CD14-positive monocyte (primary cell): ENCODE measurements around the gene CDH8. TPM values are rescaled to one million over a fixed set of nuclear protein-coding genes. Genes with fewer than 3 reads are reported as not detected.

Experiments
- DNase-seq, 3 donors: peaks; one replicate each; pipeline ENCODE4 v3.0.0-alpha.2; 2011 to 2022
- H2AFZ ChIP-seq: 2 replicates; pipeline ENCODE4 v1.6.0; 2012; ENCODE audit warnings: mild to moderate bottlenecking, low read depth, low read length, inconsistent platforms; ENCODE audit not compliant: insufficient read depth, poor library complexity, severe bottlenecking
- H3K27ac ChIP-seq, 2 donors: 1 replicate in 1 of 2; 2 replicates in 1 of 2; pipeline ENCODE4 v1.5.1; 2012 to 2013; ENCODE audit warnings: low read length in 2 of 2, control low read depth in 1 of 2, inconsistent platforms in 1 of 2, low read depth in 1 of 2, mild to moderate bottlenecking in 1 of 2
- H3K27me3 ChIP-seq, 2 donors: one replicate each; pipeline versions ENCODE4 v1.6.0 to v1.6.1; 2011 to 2013; ENCODE audit warnings: low read length in 2 of 2; ENCODE audit not compliant: control insufficient read depth in 2 of 2, insufficient read depth in 2 of 2
- H3K36me3 ChIP-seq, 2 donors: replicated peaks in 1 of 2; 1 replicate in 1 of 2; 2 replicates in 1 of 2; pipeline versions ENCODE4 v1.5.1 to v1.6.1; 2012 to 2013; ENCODE audit warnings: low read length in 2 of 2, control low read depth in 1 of 2, inconsistent platforms in 1 of 2, mild to moderate bottlenecking in 1 of 2; ENCODE audit not compliant: insufficient read depth in 2 of 2, control insufficient read depth in 1 of 2
- H3K4me1 ChIP-seq, 2 donors: 1 replicate in 1 of 2; 2 replicates in 1 of 2; pipeline versions ENCODE4 v1.5.1 to v1.6.1; 2012 to 2013; ENCODE audit warnings: low read length in 2 of 2, control low read depth in 1 of 2, inconsistent platforms in 1 of 2, mild to moderate bottlenecking in 1 of 2, moderate library complexity in 1 of 2; ENCODE audit not compliant: insufficient read depth in 2 of 2, control insufficient read depth in 1 of 2
- H3K4me2 ChIP-seq: replicated peaks from 2 replicates; pipeline ENCODE3; 2012; ENCODE audit warnings: low read length, moderate library complexity, mild to moderate bottlenecking; ENCODE audit not compliant: poor library complexity, severe bottlenecking; ENCODE audit errors: extremely low read depth
- H3K4me3 ChIP-seq, 3 experiments: fragments of 200-600 bp in 1 of 3; sonication (generic) in 1 of 3; replicated peaks in 1 of 3; 1 replicate in 2 of 3; 2 replicates in 1 of 3; pipeline ENCODE4 v1.5.1; 2011 to 2013; ENCODE audit warnings: low read length in 3 of 3, mild to moderate bottlenecking in 3 of 3, control low read depth in 2 of 3, low read depth in 2 of 3, inconsistent platforms in 1 of 3, moderate library complexity in 1 of 3
- H3K79me2 ChIP-seq: 2 replicates; pipeline ENCODE4 v1.6.0; 2012; ENCODE audit warnings: mild to moderate bottlenecking, control low read depth, inconsistent platforms, low read length, moderate library complexity; ENCODE audit not compliant: insufficient read depth
- H3K9ac ChIP-seq: 2 replicates; pipeline ENCODE4 v1.6.0; 2017; ENCODE audit warnings: low read length, mild to moderate bottlenecking; ENCODE audit not compliant: insufficient read depth, poor library complexity, severe bottlenecking
- H3K9me3 ChIP-seq, 2 donors: replicated peaks in 1 of 2; 1 replicate in 1 of 2; 2 replicates in 1 of 2; pipeline versions ENCODE4 v1.5.1 to v1.6.1; 2012 to 2013; ENCODE audit warnings: low read length in 2 of 2, control low read depth in 1 of 2; ENCODE audit not compliant: control insufficient read depth in 1 of 2, insufficient read depth in 1 of 2
- H4K20me1 ChIP-seq: 2 replicates; pipeline ENCODE4 v1.6.0; 2012; ENCODE audit warnings: mild to moderate bottlenecking, low read length, control low read depth, moderate library complexity; ENCODE audit not compliant: insufficient read depth
- H3K27ac Mint-ChIP-seq, 7 donors: one replicate each; pipeline ENCODE4 v1.8.0; 2020; ENCODE audit warnings: mild to moderate bottlenecking in 7 of 7, mixed read lengths in 7 of 7, moderate library complexity in 6 of 7, inconsistent platforms in 2 of 7
- H3K27me3 Mint-ChIP-seq, 3 donors: one replicate each; pipeline ENCODE4 v1.8.0; 2021 to 2022; ENCODE audit warnings: low read depth in 3 of 3, mild to moderate bottlenecking in 3 of 3, mixed read lengths in 3 of 3, moderate library complexity in 3 of 3, inconsistent platforms in 1 of 3
- H3K36me3 Mint-ChIP-seq, 2 donors: one replicate each; pipeline ENCODE4 v1.8.0; 2020; ENCODE audit warnings: mixed read lengths in 2 of 2, inconsistent platforms in 1 of 2, mild to moderate bottlenecking in 1 of 2
- H3K4me1 Mint-ChIP-seq: one replicate; pipeline ENCODE4 v1.8.0; 2020; ENCODE audit warnings: mild to moderate bottlenecking, mixed read lengths
- H3K4me3 Mint-ChIP-seq, 2 donors: one replicate each; pipeline ENCODE4 v1.8.0; 2020; ENCODE audit warnings: mild to moderate bottlenecking in 2 of 2, mixed read lengths in 2 of 2, moderate library complexity in 1 of 2
- H3K9me3 Mint-ChIP-seq, 7 donors: one replicate each; pipeline ENCODE4 v1.8.0; 2020 to 2022; ENCODE audit warnings: mixed read lengths in 7 of 7, mild to moderate bottlenecking in 6 of 7, moderate library complexity in 6 of 7, inconsistent platforms in 2 of 7
- WGBS: methylation state at CpG from one replicate; pipeline ENCODE4 v1.1.5; 2013; ENCODE audit warnings: missing lambda C conversion rate; ENCODE audit not compliant: insufficient coverage; 5-methylcytosine and 5-hydroxymethylcytosine counted together
- intact Hi-C, 2 donors: fragments of 100-400 bp; cut with micrococcal nuclease; formaldehyde crosslinking; loops; one replicate each; pipeline versions ENCODE4 v1.15.0 to v1.15.1; 2023
- polyA plus RNA-seq, 3 donors: library from polyadenylated mRNA; depleted of rRNA in 1 of 3; unstranded in 2 of 3; stranded (reverse) in 1 of 3; fragments of 300-500 nt in 2 of 3; fragments of >200 nt in 1 of 3; fragmentation: Illumina TruSeq in 2 of 3; gene quantifications; 1 replicate in 2 of 3; 2 replicates in 1 of 3; pipeline ENCODE4 v1.2.3, GENCODE V29; 2012 to 2021
- TF ChIP-seq, protein P1 (sequence below): fragments of 200-600 bp; IDR thresholded peaks from one replicate; pipeline ENCODE4 v1.8.0; 2022; ENCODE audit warnings: antibody characterized with exemption, mild to moderate bottlenecking

The CDH8 gene
- polyA plus RNA-seq, 3 donors: not detected

DNA sequence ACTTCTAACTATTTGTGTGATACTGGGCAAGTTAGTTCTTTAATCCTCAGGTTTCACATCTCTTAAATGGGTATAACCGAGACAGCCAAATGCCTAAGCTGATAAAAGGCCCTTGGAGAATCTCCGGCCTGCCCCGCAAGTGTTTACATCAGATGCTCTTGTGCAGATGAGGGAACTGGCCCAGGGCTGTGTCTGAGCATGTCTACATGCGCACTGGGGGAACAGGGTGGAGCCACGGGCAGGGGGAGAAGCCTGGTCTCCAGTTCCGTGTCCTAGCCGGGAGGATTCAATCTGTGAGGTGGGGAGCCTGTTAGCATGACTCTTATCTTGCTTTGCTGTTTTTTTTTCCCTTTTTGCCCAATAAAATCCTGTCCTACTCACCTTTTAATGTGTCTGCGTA, 222.9 kb downstream of the CDH8 start:
- no peak overlapping the region for H2AFZ ChIP-seq
- H3K27me3 ChIP-seq: no peaks in the 10 kb centered on the region
- no peak overlapping the region for H3K4me2 ChIP-seq
- no peaks in the 10 kb centered on the region for H4K20me1 ChIP-seq
- no peaks in the 10 kb centered on the region for H3K9me3 ChIP-seq
- no peaks in the 10 kb centered on the region for H3K27me3 Mint-ChIP-seq
- intact Hi-C loops: no loop called here
- H3K4me3 Mint-ChIP-seq: no peak overlapping the region
- no peaks in the 10 kb centered on the region for H3K4me1 Mint-ChIP-seq
- H3K36me3 ChIP-seq: no peaks in the 10 kb centered on the region
- 94% methylated on average over 3 of the region's 8 CpGs for WGBS
- DNase-seq: no peak
- H3K4me1 ChIP-seq: no peaks in the 10 kb centered on the region
- no peaks in the 10 kb centered on the region for H3K79me2 ChIP-seq
- no peaks in the 10 kb centered on the region for H3K9me3 Mint-ChIP-seq
- peak overlapping the region in 1 of 7 donors; percentile 18 for H3K27ac Mint-ChIP-seq
- no peak overlapping the region for H3K27ac ChIP-seq
- no peak overlapping the region for H3K9ac ChIP-seq
- no peak overlapping the region for H3K4me3 ChIP-seq
- TF ChIP-seq, protein P1, sequence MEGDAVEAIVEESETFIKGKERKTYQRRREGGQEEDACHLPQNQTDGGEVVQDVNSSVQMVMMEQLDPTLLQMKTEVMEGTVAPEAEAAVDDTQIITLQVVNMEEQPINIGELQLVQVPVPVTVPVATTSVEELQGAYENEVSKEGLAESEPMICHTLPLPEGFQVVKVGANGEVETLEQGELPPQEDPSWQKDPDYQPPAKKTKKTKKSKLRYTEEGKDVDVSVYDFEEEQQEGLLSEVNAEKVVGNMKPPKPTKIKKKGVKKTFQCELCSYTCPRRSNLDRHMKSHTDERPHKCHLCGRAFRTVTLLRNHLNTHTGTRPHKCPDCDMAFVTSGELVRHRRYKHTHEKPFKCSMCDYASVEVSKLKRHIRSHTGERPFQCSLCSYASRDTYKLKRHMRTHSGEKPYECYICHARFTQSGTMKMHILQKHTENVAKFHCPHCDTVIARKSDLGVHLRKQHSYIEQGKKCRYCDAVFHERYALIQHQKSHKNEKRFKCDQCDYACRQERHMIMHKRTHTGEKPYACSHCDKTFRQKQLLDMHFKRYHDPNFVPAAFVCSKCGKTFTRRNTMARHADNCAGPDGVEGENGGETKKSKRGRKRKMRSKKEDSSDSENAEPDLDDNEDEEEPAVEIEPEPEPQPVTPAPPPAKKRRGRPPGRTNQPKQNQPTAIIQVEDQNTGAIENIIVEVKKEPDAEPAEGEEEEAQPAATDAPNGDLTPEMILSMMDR: no peak
- no peaks in the 10 kb centered on the region for H3K36me3 Mint-ChIP-seq

DNA sequence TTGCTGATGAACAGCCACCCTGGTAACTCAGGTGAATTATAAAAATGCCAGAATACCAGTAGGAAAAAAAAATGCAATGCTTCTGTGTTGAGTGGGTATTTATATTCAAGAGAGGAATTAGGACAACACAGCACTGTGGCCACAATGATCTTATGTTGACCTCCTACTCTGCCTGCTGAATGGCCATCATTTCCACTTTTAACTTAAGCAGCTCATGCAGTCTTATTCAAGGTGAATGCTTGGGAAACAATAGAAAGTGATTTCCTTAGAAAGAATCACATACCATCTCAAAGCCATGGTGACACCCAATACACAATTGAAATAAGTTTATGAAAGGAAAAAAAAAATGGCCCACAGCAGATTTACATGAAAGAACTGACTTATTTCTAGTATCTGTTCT, 224.0 kb downstream of the CDH8 start:
- no peak overlapping the region for H2AFZ ChIP-seq
- no peak overlapping the region for H3K27ac ChIP-seq
- no peak overlapping the region for H3K4me3 Mint-ChIP-seq
- H3K27me3 Mint-ChIP-seq: no peaks in the 10 kb centered on the region
- TF ChIP-seq, protein P1: no peak
- H4K20me1 ChIP-seq: no peaks in the 10 kb centered on the region
- no peaks in the 10 kb centered on the region for H3K36me3 Mint-ChIP-seq
- no peaks in the 10 kb centered on the region for H3K4me1 ChIP-seq
- no peak overlapping the region for H3K9ac ChIP-seq
- H3K4me2 ChIP-seq: no peak overlapping the region
- intact Hi-C loops: no loop called here
- H3K27ac Mint-ChIP-seq: no peak overlapping the region
- H3K36me3 ChIP-seq: no peaks in the 10 kb centered on the region
- H3K27me3 ChIP-seq: no peaks in the 10 kb centered on the region
- peaks cover 0 to 3% (median 0%) of the 10 kb centered on the region in 7 donors for H3K9me3 Mint-ChIP-seq
- no peak for DNase-seq
- no peaks in the 10 kb centered on the region for H3K79me2 ChIP-seq
- no peaks in the 10 kb centered on the region for H3K9me3 ChIP-seq
- no peaks in the 10 kb centered on the region for H3K4me1 Mint-ChIP-seq
- no peak overlapping the region for H3K4me3 ChIP-seq
